MCF 10A (cell line): Measurements from ENCODE around the gene ITGB1. TPM values are rescaled to one million over a fixed set of nuclear protein-coding genes. Genes with fewer than 3 reads are reported as not detected.

Experiments
- BruUV-seq: library from RNA; stranded (reverse); fragments of 400-500 nt; replicated peaks from 2 replicates; lab custom pipeline; 2021; lab: Mats Ljungman, UMichigan
- CTCF ChIA-PET: fragments of 300-600 bp; sonication (Branson Sonifier 250); formaldehyde crosslinking; extraction: SDS; loops from one replicate; lab custom pipeline; 2021; ENCODE audit warnings: antibody characterized with exemption, inconsistent platforms; lab: Yijun Ruan, JAX
- POLR2A ChIA-PET: fragments of 300-600, 350-650 bp; sonication (Branson Sonifier 250); formaldehyde crosslinking; extraction: SDS; loops from one replicate; lab custom pipeline; 2020; ENCODE audit warnings: antibody characterized with exemption, inconsistent platforms; lab: Yijun Ruan, JAX
- DNase-seq: peaks from one replicate; pipeline ENCODE4 v3.0.0-alpha.2; 2018; ENCODE audit not compliant: unreplicated experiment
- H3K27ac Mint-ChIP-seq: one replicate; pipeline ENCODE4 v1.8.0; 2022; ENCODE audit warnings: mild to moderate bottlenecking, low read depth, mixed read lengths; ENCODE audit not compliant: unreplicated experiment
- H3K27me3 Mint-ChIP-seq: one replicate; pipeline ENCODE4 v1.8.0; 2022; ENCODE audit warnings: mixed read lengths; ENCODE audit not compliant: insufficient read depth, unreplicated experiment
- H3K36me3 Mint-ChIP-seq: one replicate; pipeline ENCODE4 v1.8.0; 2022; ENCODE audit warnings: mild to moderate bottlenecking, moderate library complexity, mixed read lengths; ENCODE audit not compliant: insufficient read depth, unreplicated experiment
- H3K4me1 Mint-ChIP-seq: one replicate; pipeline ENCODE4 v1.8.0; 2022; ENCODE audit warnings: mixed read lengths; ENCODE audit not compliant: insufficient read depth, unreplicated experiment
- H3K4me3 Mint-ChIP-seq: one replicate; pipeline ENCODE4 v1.8.0; 2022; ENCODE audit warnings: mild to moderate bottlenecking, moderate library complexity, mixed read lengths; ENCODE audit not compliant: unreplicated experiment
- H3K9me3 Mint-ChIP-seq: one replicate; pipeline ENCODE4 v1.8.0; 2022; ENCODE audit warnings: mixed read lengths; ENCODE audit not compliant: unreplicated experiment
- intact Hi-C: fragments of 100-400 bp; cut with micrococcal nuclease; formaldehyde crosslinking; loops from 2 replicates; pipeline ENCODE4 v1.14.1; 2022
- total RNA-seq: library from RNA; stranded (reverse); gene quantifications from 2 replicates; pipeline ENCODE4 v1.2.3, GENCODE V29; 2022
- TF ChIP-seq, protein P1 (sequence below): fragments of 200-600 bp; IDR thresholded peaks from one replicate; pipeline ENCODE4 v1.8.0; 2022; ENCODE audit warnings: antibody characterized with exemption, mild to moderate bottlenecking; ENCODE audit not compliant: unreplicated experiment

Gene ITGB1
- total RNA-seq, 1 experiment from 2014 or later, result 703 TPM

DNA sequence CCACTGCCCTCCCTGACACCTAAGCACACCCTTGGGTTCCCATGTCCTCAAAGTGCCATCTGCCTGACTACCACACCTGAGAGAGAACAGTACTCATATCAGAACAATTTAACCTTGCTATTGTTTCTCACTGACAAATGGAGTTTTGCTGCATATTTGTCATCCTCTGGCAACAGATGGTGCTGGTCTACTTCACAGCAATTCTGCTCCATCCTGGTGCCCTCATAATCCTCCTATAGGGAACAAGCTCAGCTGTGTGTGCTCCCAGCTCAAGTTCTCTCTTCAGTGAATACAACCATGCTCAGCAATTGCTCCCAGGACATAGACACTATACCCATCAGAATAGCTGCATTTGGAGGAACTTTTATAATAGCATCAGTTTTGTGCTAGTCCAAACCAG lies 32.8 kb upstream of the ITGB1 start:
- no peaks in the 10 kb centered on the region for H3K27me3 Mint-ChIP-seq
- TF ChIP-seq, protein P1, sequence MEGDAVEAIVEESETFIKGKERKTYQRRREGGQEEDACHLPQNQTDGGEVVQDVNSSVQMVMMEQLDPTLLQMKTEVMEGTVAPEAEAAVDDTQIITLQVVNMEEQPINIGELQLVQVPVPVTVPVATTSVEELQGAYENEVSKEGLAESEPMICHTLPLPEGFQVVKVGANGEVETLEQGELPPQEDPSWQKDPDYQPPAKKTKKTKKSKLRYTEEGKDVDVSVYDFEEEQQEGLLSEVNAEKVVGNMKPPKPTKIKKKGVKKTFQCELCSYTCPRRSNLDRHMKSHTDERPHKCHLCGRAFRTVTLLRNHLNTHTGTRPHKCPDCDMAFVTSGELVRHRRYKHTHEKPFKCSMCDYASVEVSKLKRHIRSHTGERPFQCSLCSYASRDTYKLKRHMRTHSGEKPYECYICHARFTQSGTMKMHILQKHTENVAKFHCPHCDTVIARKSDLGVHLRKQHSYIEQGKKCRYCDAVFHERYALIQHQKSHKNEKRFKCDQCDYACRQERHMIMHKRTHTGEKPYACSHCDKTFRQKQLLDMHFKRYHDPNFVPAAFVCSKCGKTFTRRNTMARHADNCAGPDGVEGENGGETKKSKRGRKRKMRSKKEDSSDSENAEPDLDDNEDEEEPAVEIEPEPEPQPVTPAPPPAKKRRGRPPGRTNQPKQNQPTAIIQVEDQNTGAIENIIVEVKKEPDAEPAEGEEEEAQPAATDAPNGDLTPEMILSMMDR, result no peak
- DNase-seq, result no peak
- POLR2A ChIA-PET, result interaction anchor here (0.9 kb wide), 1 partner anchor 11 kb away, joined by 3 read pairs; no protein-coding TSS in a partner anchor
- H3K27ac Mint-ChIP-seq, result no peak overlapping the region
- H3K4me1 Mint-ChIP-seq, result peaks cover 5% of the 10 kb centered on the region
- intact Hi-C loops, result no loop called here
- CTCF ChIA-PET, result no interaction called here
- H3K36me3 Mint-ChIP-seq, result no peaks in the 10 kb centered on the region
- no TSS peak for BruUV-seq
- H3K9me3 Mint-ChIP-seq, result peaks cover 6% of the 10 kb centered on the region
- H3K4me3 Mint-ChIP-seq, result no peak overlapping the region

DNA sequence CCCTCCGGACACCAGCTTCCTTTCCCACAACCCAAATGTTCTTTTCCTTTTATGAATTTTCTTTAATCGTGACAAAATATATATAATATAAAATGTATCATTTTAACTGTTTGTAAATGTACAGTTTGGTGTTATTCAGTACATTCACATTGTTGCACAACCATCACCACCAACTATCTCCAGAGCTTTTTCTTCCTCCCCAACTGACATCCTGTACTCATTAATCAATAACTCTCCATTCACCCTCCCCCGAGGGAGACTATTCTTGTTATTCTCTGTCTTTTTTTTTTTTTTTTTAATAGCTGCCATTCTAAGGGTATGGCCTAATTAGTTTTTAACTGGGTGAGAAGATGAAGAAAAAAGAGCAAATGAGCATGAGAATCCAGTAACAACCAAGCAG lies 30.6 kb upstream of the ITGB1 start:
- Mint-ChIP-seq H3K4me3 (no peak overlapping the region), H3K36me3 (no peaks in the 10 kb centered on the region), H3K27me3 (no peaks in the 10 kb centered on the region), H3K9me3 (peaks cover 6% of the 10 kb centered on the region), H3K27ac (no peak overlapping the region), H3K4me1 (peaks cover 10% of the 10 kb centered on the region)
- TF ChIP-seq, protein P1, result no peak
- no peak for DNase-seq
- no TSS peak for BruUV-seq
- intact Hi-C loops, result no loop called here
- CTCF ChIA-PET, result interaction anchor here (1.2 kb wide), 1 partner anchor 13 kb away, joined by 3 read pairs; no protein-coding TSS in a partner anchor
- POLR2A ChIA-PET, result interaction anchor here (1.2 to 10.3 kb wide), 3 partner anchors 13 to 29 kb away, joined by 4 to 335 read pairs (median 4); no protein-coding TSS in a partner anchor

GRCh38 chr10:32987172-32987571 lies 29.1 kb upstream of the ITGB1 start:
- no peaks in the 10 kb centered on the region for H3K36me3 Mint-ChIP-seq
- H3K4me3 Mint-ChIP-seq, result no peak overlapping the region
- POLR2A ChIA-PET, result interaction anchor here (1.6 to 10.3 kb wide), 3 partner anchors 14 to 33 kb away, joined by 4 to 335 read pairs (median 261); partner anchors contain the start of gene ITGB1
- DNase-seq, result no peak
- H3K27ac Mint-ChIP-seq, result no peak overlapping the region
- BruUV-seq, result no TSS peak
- TF ChIP-seq, protein P1, result no peak
- intact Hi-C loops, result no loop called here
- peaks cover 24% of the 10 kb centered on the region for H3K4me1 Mint-ChIP-seq
- no peaks in the 10 kb centered on the region for H3K27me3 Mint-ChIP-seq
- CTCF ChIA-PET, result no interaction called here
- peaks cover 6% of the 10 kb centered on the region for H3K9me3 Mint-ChIP-seq

- Mint-ChIP-seq H3K9me3 (peaks cover 3% of the 10 kb centered on the region), H3K36me3 (no peaks in the 10 kb centered on the region), H3K4me3 (no peak overlapping the region), H3K4me1 (peaks cover 30% of the 10 kb centered on the region), H3K27ac (peak overlapping the region; percentile 39), H3K27me3 (no peaks in the 10 kb centered on the region)
- ChIA-PET POLR2A (interaction anchor here (0.6 to 10.3 kb wide), 7 partner anchors 10 to 786 kb away, joined by 3 to 335 read pairs (median 5); partner anchors contain the start of gene ITGB1), CTCF (interaction anchor here (1.6 kb wide), 1 partner anchor 18 kb away, joined by 6 read pairs; no protein-coding TSS in a partner anchor)
- BruUV-seq, result no TSS peak
- peak; percentile 83 for DNase-seq
- TF ChIP-seq, protein P1, result no peak
- intact Hi-C loops, result no loop called here
These were observed 27.8 kb upstream of the ITGB1 start for GRCh38 chr10:32985775-32986350.
